HG02884 (cell line): ENCODE data around the gene KDM2B.

Source experiments
- ATAC-seq: cut with Tn5 transposase; IDR thresholded peaks from one replicate; pipeline ENCODE4 v1.9.1; 2021; ENCODE audit warnings: mild to moderate bottlenecking, moderate library complexity; ENCODE audit not compliant: unreplicated experiment

KDM2B gene

DNA sequence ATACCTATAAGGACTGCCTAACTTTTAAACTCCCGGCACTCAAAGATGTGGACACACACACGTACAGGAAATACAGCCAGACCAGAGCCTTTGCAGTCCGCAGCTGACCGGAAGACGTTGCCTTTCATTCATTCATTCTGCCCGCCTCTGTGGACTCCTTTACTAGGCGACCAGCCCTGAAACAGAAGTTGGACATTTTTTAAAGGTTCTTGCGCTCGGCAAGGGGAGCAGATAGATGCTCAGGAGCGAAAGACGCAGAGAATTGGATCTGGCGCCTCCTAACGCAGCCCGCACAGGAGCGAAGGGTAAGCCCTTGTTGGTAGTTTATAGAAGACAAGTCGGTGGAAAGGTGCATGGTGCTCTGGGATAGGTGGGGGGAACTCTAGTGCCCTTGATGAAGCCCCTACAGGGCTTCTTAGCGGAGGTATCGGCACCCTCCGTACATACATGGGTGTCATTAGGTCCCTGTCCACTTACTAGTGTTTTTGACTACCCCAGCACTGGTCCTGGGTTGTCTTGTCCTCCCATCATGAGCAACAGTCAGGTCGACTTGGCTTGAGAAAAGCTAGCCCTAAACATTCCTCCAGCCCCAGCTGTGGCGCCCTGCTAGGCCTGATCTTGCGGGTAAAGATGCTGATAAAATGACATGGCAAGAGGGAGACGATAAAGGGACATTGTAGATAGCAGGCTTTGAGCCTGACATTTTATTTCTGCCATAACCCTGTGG lies at the start of gene KDM2B:
TSS of gene KDM2B (minus strand) at position 65 of the 727 bp plus-strand sequence. CDS start 112 bp downstream, outside the sequence.
- no peak for ATAC-seq

DNA sequence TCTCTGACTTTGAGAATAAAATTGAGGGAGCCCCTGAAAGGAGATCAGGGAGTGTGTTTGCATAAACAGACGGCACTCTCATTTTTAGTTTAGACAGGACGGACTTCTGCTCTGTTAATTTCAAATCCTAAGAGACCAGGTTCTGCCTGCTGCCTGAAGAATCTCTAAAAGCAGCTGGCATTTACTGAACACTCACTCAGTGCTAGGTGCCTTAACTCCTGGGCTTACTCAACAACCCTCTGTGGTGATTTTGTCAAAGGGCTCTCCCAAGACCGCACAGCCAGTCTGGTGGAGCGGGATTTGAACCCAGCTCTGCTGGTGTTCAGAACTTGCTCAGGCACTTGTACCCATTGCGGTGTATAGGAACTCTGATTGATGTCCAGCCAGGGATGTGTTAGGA lies 47.7 kb upstream of the KDM2B start:
- ATAC-seq: no peak

DNA sequence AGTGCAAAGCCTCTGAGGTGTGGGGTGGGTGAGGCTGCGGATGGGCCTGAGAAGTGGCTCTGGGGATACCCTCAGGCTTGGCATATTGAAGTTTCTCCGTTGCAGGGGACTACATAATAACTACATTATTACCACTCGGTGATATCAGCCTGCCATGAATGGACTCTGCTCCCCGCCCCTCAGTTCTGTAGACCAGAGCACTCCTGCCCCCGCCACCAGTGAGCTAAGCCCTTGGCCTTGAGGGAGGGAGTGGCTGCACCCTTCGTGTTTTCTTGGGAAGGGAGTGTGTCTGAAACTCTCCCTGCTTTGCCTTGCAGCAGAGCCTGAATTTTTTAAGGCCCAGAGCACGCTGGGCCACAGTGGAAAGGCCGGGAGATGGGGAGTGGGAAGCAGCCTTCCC lies 47.2 kb upstream of the KDM2B start:
- ATAC-seq: no peak

- peak; percentile 27 for ATAC-seq
These were observed 46.2 kb upstream of the KDM2B start for GRCh38 chr12:121626853-121627640.

GRCh38 chr12:121626087-121626852 lies 45.4 kb upstream of the KDM2B start, which contains the start of gene ORAI1:
Gene ORAI1, plus strand, starts transcription at chr12:121626530.
- ATAC-seq: peak; percentile 54

DNA sequence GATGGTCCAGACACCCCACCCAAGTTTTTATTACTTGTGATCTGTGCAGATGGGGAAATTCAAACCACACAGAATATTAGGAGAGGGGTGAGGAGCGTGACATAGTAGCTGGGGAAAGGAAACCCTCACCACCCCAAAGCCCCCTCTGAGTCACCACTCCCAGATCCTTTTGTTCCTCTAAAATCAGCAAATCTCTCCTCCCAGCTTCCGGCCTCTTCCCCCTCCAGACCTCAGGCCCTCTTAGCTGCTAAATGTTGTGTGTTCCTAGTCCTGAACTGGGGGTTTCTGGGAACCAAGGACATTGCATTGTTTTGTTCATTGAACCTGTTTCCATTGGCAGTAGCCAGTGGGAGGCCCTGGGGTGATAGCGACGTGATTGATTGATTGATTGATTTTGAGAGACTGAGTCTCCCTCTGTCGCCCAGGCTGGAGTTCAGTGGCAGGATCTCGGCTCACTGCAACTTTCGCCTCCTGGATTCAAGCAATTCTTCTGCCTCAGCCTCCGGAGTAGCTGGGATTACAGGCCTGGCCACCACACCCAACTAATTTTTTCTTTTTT lies 39.6 kb upstream of the KDM2B start:
- ATAC-seq: no peak

GRCh38 chr12:121618659-121619233 lies 37.9 kb upstream of the KDM2B start:
- ATAC-seq: no peak

GRCh38 chr12:121614872-121615467 lies 34.1 kb upstream of the KDM2B start:
- ATAC-seq: no peak

DNA sequence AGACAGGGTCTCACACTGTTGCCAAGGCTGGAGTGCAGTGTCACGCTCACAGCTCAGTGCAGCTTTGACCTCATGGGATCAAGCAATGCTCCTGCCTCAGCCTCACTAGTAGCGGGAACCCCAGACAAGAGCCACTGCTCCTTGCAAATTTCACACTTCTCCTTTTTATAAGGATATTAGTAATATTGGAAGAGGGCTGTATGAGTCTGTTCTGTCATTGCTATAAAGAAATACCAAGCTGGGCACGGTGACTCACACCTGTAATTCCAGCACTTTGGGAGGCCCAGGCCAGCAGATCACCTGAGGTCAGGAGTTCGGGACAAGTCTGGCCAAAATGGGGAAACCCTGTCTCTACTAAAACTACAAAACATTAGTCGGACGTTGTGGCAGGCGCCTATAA lies 32.6 kb upstream of the KDM2B start:
- no peak for ATAC-seq

- no peak for ATAC-seq
These were observed 30.5 kb upstream of the KDM2B start for GRCh38 chr12:121611306-121611705.

GRCh38 chr12:121610239-121611149 lies 29.7 kb upstream of the KDM2B start:
- ATAC-seq: no peak

GRCh38 chr12:121608301-121608700 lies 27.5 kb upstream of the KDM2B start:
- no peak for ATAC-seq

- no peak for ATAC-seq
These were observed 22.8 kb upstream of the KDM2B start for GRCh38 chr12:121603581-121603980.

GRCh38 chr12:121602766-121603165 lies 21.9 kb upstream of the KDM2B start:
- ATAC-seq: no peak

- ATAC-seq: no peak
These were observed 20.0 kb upstream of the KDM2B start for GRCh38 chr12:121600702-121601336.

GRCh38 chr12:121596526-121596925 lies 15.7 kb upstream of the KDM2B start:
- ATAC-seq: no peak

GRCh38 chr12:121595520-121595919 lies 14.7 kb upstream of the KDM2B start:
- no peak for ATAC-seq

GRCh38 chr12:121592320-121592719 lies 11.5 kb upstream of the KDM2B start:
- ATAC-seq: no peak
